ENCODE measurements around the gene DOCK2. TPM values are rescaled to one million over a fixed set of nuclear protein-coding genes. Genes with fewer than 3 reads are reported as not detected.

DOCK2 gene
- total and polyA plus RNA-seq, 2 donors (not counting 3 experiments of a cell fraction or from before 2014, with no cell fraction given): 0.62 to 4.8 TPM

DNA sequence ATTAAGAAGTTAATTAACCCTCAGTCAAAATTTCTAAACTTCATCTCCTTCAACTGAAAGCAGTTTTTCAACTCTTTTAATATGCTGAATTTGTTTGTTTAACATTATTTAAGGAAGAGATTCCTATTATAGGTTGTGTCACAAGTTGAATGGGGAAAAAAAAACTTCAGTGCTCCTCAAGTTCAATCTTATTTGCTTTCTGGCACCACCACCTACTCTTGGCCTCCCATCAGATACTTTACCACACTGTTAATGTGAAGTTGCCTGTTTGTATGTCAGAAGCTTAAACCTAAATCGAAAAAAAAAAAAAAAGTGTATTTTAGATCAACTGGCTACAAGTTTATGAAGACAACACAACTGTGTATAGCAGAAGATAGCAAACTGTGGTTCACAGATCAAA is 4.1 kb upstream of the DOCK2 start:
- TF ChIP-seq GATA2 (IDR thresholded peaks at IDR 0.05; ENCODE audit: insufficient read depth, insufficient read length, low read depth, low read length) (no peak), CTCF (IDR thresholded peaks at IDR 0.05; ENCODE audit: extremely low read depth in 1 of 2, insufficient read depth in 1 of 2, low read depth in 1 of 2, low read length in 2 of 2) (no peak), EZH2 (IDR thresholded peaks at IDR 0.05; ENCODE audit: borderline replicate concordance, low read depth, low read length, severe bottlenecking) (no peak), FOS (IDR thresholded peaks at IDR 0.05; ENCODE audit: borderline replicate concordance, insufficient read depth, low read length) (no peak), MAX (IDR thresholded peaks at IDR 0.05; ENCODE audit: insufficient read depth, insufficient read length) (no peak), POLR2A (IDR thresholded peaks at IDR 0.05; ENCODE audit: low read depth, low read length) (no peak), JUN (IDR thresholded peaks at IDR 0.05; ENCODE audit: borderline replicate concordance, insufficient read depth, insufficient read length, low read depth) (no peak), POLR2AphosphoS5 (IDR thresholded peaks at IDR 0.05; ENCODE audit: insufficient read depth, low read depth, low read length) (no peak), MYC (IDR thresholded peaks at IDR 0.05; ENCODE audit: low read depth, low read length) (no peak)
- Histone ChIP-seq H3K9me1 (replicated peaks; ENCODE audit: control insufficient read depth, extremely low read depth, insufficient read depth, low read length) (no peaks in the 10 kb centered on the region), H4K20me1 (replicated peaks; ENCODE audit: control insufficient read depth, extremely low read depth, insufficient read depth, low read length) (no peaks in the 10 kb centered on the region), H3K4me3 (replicated peaks in 1 of 3; ENCODE audit: insufficient read depth in 1 of 3, low read depth in 1 of 3, low read length in 3 of 3) (no peak overlapping the region), H3K79me2 (ENCODE audit: control insufficient read depth, insufficient read depth, low read length) (no peaks in the 10 kb centered on the region), H3K4me2 (ENCODE audit: insufficient read depth, low read length) (no peak overlapping the region), H3K9me3 (replicated peaks; ENCODE audit: control insufficient read depth, insufficient read depth, low read length) (no peaks in the 10 kb centered on the region), H2AFZ (ENCODE audit: low read depth, low read length) (no peak overlapping the region), H3K27ac (ENCODE audit: insufficient read depth, low read depth, low read length) (no peak overlapping the region), H3K27me3 (ENCODE audit: control insufficient read depth in 2 of 2, insufficient read depth in 2 of 2, low read length in 2 of 2) (no peaks in the 10 kb centered on the region), H3K4me1 (ENCODE audit: control insufficient read depth, extremely low read depth, insufficient read depth, low read length) (peaks cover 5% of the 10 kb centered on the region), H3K36me3 (ENCODE audit: control insufficient read depth in 2 of 2, extremely low read depth in 1 of 2, insufficient read depth in 2 of 2, low read length in 2 of 2) (no peaks in the 10 kb centered on the region), H3K9ac (replicated peaks; ENCODE audit: extremely low read depth, insufficient read depth, low read length) (no peak overlapping the region)
- dilution Hi-C loops (cut with MboI; ENCODE audit: extremely low pct_ligation_motif_present, low sequenced_read_pairs) (no loop called here), intact Hi-C loops (cut with micrococcal nuclease) (no loop called here)
- no TSS peak for BruUV-seq (replicated peaks)
- FAIRE-seq (no peak), DNase-seq (ENCODE audit: low read depth, low spot score) (no peak)
- POLR2A ChIA-PET: no interaction called here
- CTCF ChIA-PET: no interaction called here
